Astrocyte of the spinal cord (primary cell): ENCODE results near the gene APOBEC3B.

Source experiments
- DNase-seq: peaks from one replicate; pipeline ENCODE4 v3.0.0; 2011; ENCODE audit warnings: low read depth, low spot score
- H3K4me3 ChIP-seq: 2 replicates; pipeline ENCODE4 v1.5.1; 2011; ENCODE audit warnings: low read depth, mild to moderate bottlenecking, low read length, moderate library complexity
- CTCF ChIP-seq: IDR thresholded peaks from 2 replicates; pipeline ENCODE4 v1.5.1; 2012; ENCODE audit warnings: low read depth, mild to moderate bottlenecking, low read length, inconsistent platforms
- in situ Hi-C: cut with HindIII; loops from 2 replicates; pipeline ENCODE4 v1.10.0; 2017; ENCODE audit warnings: low sequenced_read_pairs

APOBEC3B gene

DNA sequence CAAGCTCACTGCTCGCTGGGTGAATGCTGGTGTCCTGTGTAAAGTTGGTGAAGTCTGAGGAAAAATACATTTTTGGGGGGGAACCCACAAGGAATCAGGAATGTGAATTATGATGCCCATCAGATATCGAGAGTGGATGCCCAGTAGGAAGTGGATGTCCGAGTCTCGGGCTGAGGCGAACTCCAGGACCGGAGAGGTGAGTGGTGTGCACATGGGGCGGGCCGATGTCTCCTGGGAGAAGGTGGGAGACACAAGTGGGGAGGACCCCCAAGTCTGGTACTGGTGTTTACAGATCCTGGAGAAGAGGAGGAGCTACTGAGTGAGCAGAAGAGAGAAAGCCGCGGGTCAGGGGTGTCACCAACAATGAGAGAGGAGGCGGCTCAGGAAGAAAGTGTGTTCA is 43.9 kb upstream of the APOBEC3B start:
- no peak overlapping the region for H3K4me3 ChIP-seq
- no peak for DNase-seq
- TF ChIP-seq CTCF: no peak
- in situ Hi-C loops: no loop called here

DNA sequence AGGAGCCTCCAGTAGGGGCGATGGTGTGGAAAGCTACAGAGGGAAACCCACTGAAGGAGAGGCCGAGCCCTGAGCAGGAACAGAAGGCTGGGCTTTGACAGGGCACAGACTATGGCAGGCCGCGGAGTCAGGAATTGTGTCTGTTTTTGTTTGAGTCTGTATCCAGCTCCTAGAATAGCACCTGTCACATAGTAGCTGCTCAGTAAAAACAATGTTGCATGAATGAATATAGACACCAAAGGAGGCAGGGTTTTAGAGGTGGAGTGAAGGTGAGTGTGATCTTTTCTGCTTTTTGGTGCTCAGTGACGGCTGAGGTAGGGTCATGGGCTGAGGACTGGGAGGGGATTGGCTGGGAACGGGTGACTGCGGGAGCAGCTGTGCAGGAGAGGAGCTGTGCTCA is 43.2 kb upstream of the APOBEC3B start:
- H3K4me3 ChIP-seq: no peak overlapping the region
- in situ Hi-C loops: no loop called here
- TF ChIP-seq CTCF: no peak
- DNase-seq: no peak

- DNase-seq: no peak
- no peak overlapping the region for H3K4me3 ChIP-seq
- in situ Hi-C loops: no loop called here
- no peak for TF ChIP-seq CTCF
Measured at GRCh38 chr22:38940811-38941384, 41.2 kb upstream of the APOBEC3B start.

DNA sequence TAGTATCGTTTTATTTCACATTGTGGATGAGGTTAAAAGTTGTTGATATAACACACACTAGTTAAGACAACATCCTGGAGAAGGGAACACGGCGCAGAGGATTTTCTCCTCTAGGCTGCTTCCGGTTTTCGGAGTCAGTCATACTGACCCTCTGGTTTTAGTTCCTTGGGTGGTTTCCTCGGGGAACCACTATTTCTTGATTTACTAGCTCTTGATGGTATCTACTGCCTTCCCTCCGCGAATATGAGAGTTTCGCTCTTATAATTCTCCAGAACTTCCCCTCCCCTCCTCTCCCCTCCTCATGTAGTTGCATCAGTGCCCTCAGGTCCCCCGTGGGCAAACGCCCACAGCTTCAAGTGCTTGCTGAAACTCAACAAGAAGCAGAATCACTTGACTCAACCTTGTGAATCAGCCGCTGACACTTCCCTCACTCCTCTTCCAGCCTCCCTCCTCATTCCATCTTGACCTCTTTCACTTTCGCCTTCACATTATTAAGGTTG is 40.6 kb upstream of the APOBEC3B start:
- DNase-seq: no peak
- in situ Hi-C loops: no loop called here
- H3K4me3 ChIP-seq: no peak overlapping the region
- TF ChIP-seq CTCF: no peak

DNA sequence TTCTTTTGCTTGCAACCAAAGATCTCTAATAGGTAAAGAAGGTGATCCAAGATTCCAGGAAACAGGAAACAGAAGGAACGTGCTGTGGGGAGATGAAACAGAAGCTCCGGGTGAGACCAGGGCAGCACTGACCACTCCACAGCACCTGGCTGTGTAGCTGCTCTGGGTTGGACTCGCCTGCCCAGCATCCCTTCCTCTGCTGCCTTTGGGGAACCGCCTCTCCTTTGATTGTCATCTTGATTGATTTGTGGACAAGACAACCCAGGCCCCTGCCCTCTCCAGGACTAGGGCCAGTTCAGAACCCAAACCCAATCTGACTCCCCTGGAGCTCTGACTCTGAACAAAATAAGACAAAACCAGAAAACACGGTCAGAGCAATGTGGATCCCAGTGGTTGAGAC is 39.4 kb upstream of the APOBEC3B start:
- H3K4me3 ChIP-seq: no peak overlapping the region
- no peak for DNase-seq
- in situ Hi-C loops: no loop called here
- no peak for TF ChIP-seq CTCF

GRCh38 chr22:38943201-38943600 is 38.9 kb upstream of the APOBEC3B start:
- TF ChIP-seq CTCF: no peak
- in situ Hi-C loops: no loop called here
- no peak overlapping the region for H3K4me3 ChIP-seq
- no peak for DNase-seq
